SK-N-SH treated with all-trans-retinoic acid at 6 μM for 48 hours (cell line): ENCODE data around the gene EIF2A.

Experiments
- PATZ1 ChIP-seq: fragments of 250-450 bp; sonication (Bioruptor Pico); IDR thresholded peaks from 2 replicates; pipeline ENCODE4 v1.8.0; 2020; ENCODE audit warnings: mild to moderate bottlenecking, moderate library complexity, borderline replicate concordance
- TCF4 ChIP-seq: fragments of 250-450 bp; sonication (Bioruptor Pico); IDR thresholded peaks from 2 replicates; pipeline ENCODE4 v1.8.0; 2021; ENCODE audit warnings: mild to moderate bottlenecking, moderate library complexity, borderline replicate concordance

- TF ChIP-seq PATZ1 (CRISPR knock-in tag) (no peak), TCF4 (CRISPR knock-in tag) (no peak)
Measured at GRCh38 chr3:150631515-150632221, 85.1 kb downstream of the EIF2A start.
